Measurements from ENCODE around the gene IGSF21.

Gene IGSF21

GRCh38 chr1:18107369-18108298, at the start of gene IGSF21:
IGSF21 (plus strand) TSS chr1:18107798; CDS start chr1:18108129, 331 bp downstream.
- DNase-seq: no peak

DNA sequence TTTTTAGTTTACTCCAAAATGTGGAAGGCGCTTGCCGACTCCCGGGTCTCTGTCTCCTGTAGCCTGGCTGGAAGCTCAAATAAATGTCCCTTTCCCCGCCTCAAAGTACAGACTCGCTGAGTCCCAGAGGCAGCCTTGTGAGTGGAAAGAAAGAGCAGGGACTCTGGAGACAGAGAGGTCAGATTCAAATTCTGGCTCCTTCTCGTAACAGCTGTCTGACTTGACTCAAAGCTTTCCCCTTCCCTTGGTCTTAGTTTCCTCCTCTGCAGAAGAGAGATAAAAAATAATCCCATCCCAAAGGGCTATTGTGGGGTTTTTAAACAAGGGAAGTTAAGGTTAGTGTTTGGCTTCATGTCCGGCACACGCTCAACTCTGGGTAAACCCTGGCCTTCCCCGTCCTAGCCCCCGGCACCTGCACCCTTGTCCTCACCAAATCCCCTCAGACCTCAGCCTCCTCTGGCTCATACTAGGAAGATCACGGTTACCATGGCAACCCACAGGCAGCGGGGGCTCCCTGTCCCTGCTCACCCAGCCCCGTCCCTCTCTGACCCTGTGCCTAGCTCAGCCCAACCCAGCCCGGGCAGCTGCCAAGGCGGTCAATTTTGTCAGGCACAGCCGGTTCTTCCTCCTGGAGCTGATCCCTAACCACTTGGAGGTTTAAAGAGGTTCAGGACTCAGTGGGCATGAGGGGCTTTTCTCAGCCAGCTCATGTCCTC, 49.2 kb upstream of the IGSF21 start:
- DNase-seq: no peak

- DNase-seq: no peak
Observed at GRCh38 chr1:18058981-18059605, 48.5 kb upstream of the IGSF21 start.

GRCh38 chr1:18060366-18060765, 47.2 kb upstream of the IGSF21 start:
- no peak for DNase-seq

GRCh38 chr1:18062185-18062584, 45.4 kb upstream of the IGSF21 start:
- no peak for DNase-seq

- no peak for DNase-seq
Observed at GRCh38 chr1:18064534-18064933, 43.1 kb upstream of the IGSF21 start.

- DNase-seq: no peak
Observed at GRCh38 chr1:18066576-18066975, 41.0 kb upstream of the IGSF21 start.

DNA sequence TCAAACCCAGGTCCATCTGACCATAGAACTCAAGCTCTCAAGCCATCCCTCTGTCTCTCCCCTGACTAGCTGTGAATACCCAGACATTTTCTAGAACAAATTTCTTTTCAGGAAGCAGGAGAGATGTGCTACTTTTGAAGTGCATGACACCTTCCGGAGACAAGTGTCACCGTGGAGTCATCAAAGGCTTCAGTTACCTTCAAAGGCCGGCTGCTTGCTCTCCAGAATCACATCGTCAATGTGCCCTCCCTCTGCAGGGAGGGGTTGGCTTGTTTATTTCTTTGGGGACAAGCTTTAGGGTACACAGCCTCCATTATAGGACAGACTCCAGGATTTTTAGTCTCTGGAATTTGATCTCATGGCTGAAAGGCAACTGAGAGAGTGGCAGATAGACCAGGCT, 37.7 kb upstream of the IGSF21 start:
- no peak for DNase-seq

- no peak for DNase-seq
Observed at GRCh38 chr1:18072066-18072465, 35.5 kb upstream of the IGSF21 start.

DNA sequence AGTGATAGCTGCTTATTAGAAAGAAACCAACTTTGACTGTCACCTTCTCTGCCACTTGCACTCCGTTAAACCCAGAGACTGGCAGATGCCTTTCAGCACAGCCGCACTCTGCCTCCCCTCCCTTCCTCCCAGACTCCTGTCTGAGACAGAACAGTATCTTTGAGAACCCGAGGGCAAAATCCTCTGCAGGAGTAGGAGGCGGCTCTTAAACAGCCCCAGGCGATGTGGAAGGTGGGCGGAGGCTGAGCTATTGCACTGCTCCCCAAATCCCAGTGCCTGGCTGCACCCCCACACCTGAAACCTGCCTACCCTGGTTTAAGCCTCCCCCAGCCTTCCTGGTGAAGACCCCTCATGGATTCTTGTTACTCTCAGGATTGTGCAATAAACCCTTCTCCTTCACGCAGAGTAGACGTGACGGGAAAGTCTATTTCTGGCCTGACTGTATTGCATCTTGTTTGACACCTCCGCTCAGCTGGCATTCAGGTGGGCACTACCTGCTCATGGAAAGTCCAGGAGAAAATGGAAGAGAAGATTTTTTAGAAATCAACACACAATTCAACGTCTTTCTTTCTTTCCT, 34.4 kb upstream of the IGSF21 start:
- no peak for DNase-seq

GRCh38 chr1:18077657-18078215, 29.9 kb upstream of the IGSF21 start:
- DNase-seq: no peak

GRCh38 chr1:18079941-18080735, 27.5 kb upstream of the IGSF21 start:
- DNase-seq: no peak

GRCh38 chr1:18085387-18086074, 22.1 kb upstream of the IGSF21 start:
- no peak for DNase-seq

GRCh38 chr1:18088077-18088594, 19.5 kb upstream of the IGSF21 start:
- no peak for DNase-seq

DNA sequence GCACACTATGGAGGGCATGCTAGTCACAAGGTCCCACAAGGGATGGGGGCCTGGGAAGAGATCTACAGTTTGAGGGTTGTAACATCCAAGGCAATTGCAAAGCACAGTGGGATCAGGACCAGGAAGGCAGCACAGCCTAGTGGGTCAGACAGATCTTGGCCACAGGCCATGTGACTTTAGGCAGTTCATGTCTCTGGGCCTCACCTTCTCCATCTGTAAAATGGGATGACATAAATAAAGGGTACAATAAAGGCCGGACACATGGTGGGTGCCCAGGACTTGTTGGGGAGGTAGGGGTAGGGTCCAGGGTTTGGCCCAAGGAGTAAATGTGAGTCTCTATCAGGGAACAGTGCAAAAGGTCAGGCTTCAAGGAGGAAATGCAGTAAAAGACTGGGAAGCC, 18.1 kb upstream of the IGSF21 start:
- DNase-seq: no peak

DNA sequence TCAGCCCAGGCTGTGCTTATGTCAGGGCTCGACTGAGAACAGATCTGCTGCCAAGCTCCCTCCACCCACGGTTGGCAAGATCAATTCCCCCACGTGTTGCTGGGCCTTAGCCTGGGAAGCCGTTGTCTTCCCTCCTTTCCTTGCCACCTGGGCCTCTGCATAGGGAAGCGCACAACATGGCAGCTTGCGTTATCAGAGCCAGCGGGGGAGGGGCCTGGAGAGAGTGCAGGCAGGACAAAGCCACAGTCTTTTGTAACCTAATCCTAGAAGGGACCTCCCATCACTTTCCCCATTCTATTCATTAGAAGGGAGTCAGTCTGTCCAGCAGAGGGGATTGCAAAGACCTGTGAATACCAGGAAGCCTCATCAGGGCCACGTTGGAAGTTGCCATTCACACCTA, 17.0 kb upstream of the IGSF21 start:
- DNase-seq: no peak

DNA sequence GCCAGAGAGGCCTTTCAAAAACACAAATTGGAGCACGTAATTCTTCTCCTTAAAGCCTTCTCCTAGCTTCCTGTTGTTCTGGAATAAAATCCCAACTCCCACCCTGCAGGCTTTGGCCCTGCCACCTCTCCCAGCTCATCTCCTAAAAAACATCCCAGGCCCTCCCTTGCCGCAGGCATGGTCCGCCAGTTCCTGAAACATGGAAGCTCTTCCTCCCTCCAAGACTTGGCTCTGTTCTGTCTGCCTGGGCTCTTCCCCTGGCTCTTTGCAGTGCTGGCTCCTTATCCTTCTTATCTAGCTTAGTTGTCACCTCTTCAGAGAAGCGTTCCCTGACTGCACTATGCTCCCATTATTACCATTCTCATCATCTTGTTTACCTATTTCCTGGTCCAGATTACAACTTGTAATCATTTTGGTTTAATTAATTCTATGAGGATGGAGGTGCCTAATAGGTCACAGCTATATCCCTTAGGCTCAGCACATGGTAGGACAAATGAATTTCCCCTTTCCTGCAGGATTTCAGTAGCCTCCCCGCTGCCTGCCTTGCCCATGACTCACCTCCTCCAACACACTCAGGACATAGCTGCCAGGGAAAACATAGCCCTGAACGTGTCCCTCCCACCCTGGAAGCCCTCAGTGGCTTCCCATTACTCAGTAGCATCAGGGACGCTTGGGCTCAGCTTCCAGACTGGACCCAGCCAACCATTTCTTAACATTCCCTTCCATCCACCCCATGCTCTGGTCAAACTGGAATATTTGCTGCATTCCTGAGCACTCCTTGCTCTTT, 15.7 kb upstream of the IGSF21 start:
- no peak for DNase-seq

- DNase-seq: no peak
Observed at GRCh38 chr1:18093193-18093592, 14.4 kb upstream of the IGSF21 start.

DNA sequence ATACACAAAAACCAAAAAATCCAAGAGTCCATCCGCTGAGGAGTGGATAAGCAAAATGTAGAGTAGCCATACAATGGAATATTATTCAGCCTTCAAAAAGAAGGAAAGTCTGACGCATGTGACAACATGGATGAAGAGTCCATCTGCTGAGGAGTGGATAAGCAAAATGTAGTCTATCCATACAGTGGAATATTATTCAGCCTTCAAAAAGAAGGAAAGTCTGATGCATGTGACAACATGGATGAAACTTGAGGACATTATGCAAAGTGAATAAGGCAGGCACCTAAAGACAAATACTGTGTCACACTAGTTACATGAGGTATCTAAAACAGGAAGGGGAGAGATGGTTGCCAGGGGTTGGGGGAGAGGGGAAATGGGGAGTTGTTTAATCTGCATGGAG, 14.0 kb upstream of the IGSF21 start:
- DNase-seq: no peak

GRCh38 chr1:18094096-18094495, 13.5 kb upstream of the IGSF21 start:
- no peak for DNase-seq
